NCI-H524 treated with DMSO at 0.1 percent for 48 hours (cell line): ENCODE measurements around the gene PMEL.
"Not testable (repeated sequence)": the region's sequence is repeated elsewhere in the genome, so short reads cannot be mapped to it uniquely, and the experiment has no call there.

ENCODE experiments used
- DNase-seq: peaks from one replicate; lab custom pipeline; 2025; lab: John Stamatoyannopoulos, UW

PMEL gene

DNA sequence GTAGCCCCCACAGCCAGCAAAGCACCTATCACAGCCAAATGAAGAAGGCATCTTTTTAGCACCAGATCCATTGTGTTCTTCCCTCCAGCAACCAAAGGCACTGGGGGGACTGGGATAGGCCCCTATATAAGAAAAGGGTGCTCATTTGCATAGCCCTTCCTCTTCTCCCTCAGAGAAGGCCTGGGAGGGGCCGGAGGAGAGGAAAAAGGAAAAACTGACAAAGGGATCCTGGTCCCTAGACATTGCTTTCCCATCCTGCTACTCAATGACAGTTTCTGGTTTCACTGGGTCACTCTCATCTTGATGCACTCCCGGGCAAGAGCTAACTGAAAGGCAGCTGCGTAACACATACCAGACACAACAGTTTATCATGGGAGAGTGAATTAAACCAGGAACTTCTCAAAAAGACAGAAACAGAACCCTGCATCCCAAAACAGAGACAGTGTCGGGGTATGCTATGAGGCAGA lies at the start of gene PMEL:
PMEL (minus strand) TSS at position 102 of the 467 bp plus-strand sequence; CDS start at position 71, 31 bp downstream.
- no peak for DNase-seq

DNA sequence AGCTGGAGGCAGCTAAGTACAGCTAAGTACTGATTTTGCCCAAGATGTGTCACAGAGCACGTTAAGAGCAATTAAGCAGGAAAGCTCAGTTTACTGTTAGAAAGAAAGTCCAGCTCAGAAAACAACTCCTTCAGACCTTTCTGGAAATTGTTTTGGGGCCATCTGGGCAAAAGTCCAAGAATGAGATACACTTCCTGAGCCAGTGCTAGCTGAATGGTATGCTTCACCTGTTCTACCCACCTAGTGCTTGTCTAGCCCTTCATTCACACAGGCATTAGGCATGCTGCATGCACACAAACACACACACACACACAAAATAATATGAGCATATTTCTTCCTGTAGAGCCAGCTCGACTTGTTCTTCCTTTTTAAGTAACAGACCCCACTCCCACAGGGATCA lies 48.4 kb upstream of the PMEL start:
- no peak for DNase-seq

DNA sequence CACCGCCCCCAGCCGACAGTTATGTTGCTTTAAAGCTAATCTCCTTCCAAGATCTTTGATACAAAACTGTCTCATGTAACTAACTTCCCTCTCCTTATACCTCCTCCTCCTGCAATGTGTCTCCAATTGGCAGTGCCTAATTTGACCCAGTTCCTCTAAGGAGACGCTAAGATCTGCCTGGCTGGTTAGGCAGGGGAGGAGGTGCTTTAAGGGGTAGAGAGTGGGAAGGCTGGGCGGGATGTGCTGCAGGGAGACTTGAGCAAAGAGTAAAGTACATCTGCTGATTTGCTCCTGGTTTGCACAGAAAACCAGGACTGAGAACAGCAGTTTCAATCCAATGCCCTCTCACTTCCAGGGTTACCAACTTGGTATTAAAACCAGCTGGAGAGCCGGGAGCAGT lies 47.6 kb upstream of the PMEL start:
- DNase-seq = no peak

DNA sequence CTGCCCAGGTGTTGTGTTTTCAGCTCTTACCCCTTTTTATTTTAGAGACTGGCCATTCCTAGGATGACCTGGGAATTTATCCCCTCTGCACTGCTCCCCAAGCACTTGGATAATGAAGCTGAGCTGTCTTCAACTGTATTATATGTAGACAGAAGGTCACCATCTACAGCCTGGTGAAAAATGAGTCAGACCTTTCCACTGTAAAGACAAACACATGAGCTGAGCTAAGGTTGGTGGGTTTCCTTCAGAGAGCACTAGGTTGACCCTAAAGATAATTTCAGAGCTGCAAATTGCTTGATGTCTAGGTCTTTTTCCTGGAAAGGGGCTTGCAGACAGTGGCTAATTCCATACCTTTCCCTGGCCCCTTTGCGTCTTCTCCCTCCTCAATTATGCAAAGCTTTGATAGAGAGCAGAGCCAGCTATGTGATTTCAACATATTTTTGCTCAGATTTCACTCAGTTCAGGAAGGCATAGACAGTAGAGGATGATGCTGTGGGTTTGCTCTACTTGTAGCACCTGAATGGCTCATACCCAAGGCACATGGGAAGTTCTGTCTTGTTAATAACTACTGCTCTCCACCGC lies 45.8 kb upstream of the PMEL start:
- DNase-seq = no peak

DNA sequence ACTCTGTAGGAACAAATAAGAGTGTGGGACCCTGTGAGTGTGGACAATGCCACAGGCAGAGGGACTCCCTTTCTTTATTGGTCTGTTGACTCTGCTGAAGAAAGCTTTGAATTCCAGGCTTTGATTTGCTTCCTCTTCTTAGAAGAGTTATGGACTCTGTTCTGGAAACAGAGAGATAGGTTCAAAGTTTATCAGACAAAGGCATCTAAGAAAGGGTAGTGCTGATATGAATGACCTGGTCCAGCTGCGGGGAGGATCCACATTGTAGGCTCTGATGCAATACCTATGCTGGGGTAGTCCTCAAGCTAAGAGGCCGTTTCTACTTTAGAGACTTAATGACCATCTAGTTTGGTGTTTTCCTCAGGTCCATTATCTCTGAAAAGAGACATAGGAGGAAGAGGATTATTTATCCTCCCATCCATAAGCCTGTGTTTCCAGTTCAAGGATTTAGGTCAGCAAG lies 44.3 kb upstream of the PMEL start:
- DNase-seq = no peak

DNA sequence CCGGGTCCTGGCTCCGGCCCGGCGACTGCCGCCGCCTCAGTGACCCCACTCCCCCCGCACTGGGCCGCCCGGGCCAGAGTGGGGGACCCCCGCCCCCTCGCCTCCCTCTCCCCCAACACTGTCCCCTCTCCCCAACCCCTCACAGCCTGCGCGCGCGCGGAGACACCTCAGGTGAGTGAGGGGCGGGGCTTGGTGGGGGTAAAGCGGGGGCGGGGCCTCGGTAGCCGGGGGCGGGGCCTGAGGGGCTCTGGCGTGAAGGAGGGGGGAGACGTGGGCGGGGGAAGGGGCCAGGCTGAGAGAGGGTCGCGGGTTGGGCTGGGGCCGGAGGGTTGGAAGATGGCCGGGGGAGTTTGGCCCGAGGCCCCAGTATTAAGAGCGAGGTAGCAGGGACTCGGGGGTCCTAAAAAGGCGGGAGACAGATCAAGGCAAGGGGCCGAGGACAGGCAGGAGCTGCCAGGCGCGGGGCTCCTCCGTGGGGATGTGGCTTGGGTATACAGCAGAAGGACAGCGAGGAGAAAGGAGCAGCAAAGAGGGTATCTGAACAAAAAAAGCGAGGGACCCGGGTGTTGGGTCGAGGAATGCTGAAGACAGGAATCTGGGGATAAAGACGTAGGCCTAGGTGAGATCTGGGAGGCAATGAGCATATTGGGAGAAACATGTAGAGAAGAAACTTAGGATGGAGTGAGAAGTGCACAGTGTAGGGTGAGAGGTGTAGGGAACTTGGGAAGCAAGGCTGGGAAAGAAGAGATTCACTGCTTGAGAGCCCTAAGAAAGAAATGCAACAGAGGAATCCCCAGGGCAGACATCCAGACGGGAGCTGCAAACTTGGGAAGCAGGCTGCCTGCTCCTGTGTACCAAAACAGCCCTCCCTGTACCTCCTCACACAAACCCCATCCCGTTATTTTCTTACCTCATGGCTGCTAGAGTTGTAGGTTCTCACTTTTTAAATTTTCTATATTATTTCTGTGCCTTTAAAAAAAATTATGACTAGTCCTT lies 42.0 kb upstream of the PMEL start:
- no peak for DNase-seq

DNA sequence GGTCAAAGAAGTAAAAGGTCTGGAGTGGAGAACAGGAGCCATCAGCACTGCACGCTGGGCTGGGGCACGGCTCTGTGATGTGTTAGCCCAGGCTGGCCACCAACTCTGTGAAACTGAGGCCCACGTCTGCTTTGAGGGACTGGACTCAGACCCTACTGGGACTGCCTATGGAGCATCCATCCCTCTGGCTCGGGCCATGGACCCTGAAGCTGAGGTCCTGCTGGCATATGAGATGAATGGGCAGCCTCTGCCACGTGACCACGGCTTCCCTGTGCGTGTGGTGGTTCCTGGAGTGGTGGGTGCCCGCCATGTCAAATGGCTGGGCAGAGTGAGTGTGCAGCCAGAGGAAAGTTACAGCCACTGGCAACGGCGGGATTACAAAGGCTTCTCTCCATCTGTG lies 38.4 kb upstream of the PMEL start:
- no peak for DNase-seq

DNA sequence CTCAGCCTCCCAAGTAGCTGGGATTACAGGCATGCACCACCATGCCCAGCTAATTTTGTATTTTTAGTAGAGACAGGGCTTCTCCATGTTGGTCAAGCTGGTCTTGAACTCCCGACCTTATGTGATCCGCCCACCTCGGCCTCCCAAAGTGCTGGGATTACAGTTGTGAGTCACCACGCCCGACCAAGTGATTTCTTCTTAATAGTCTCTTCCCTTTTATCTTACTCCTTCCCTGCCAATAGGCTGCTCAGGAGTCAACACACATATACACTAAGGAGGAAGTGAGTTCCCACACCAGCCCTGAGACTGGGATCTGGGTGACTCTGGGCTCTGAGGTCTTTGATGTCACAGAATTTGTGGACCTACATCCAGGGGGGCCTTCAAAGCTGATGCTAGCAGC lies 37.5 kb upstream of the PMEL start:
- DNase-seq = not testable (repeated sequence)

DNA sequence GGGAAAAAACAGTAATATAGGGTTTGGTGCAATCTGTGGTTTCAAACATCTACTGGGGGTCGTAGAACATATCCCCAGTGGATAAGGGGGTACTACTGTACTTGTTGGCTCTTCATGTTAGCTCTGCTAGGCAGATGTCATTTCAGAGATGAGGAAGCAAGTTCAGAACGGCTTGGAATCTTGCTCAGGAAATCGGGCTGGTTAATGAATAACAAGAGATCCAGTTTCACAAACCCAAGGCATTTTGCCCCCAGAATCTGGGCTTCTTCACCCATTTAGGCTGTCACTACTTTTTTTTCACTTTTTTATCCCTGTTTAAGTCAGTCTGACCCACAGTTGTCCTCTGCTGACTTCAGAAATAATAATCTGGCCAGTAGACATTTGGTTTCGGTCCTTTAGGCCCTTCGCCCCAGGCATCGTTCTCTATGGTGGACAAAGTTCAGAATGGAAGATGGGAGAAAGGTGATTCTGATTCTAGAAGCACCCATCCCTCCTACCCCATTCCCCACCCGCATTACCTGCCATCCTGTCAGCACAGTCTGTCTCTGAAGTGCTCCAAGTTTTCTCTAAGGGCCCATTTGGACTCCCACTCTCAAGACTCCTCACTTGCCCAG lies 35.8 kb upstream of the PMEL start:
- no peak for DNase-seq

DNA sequence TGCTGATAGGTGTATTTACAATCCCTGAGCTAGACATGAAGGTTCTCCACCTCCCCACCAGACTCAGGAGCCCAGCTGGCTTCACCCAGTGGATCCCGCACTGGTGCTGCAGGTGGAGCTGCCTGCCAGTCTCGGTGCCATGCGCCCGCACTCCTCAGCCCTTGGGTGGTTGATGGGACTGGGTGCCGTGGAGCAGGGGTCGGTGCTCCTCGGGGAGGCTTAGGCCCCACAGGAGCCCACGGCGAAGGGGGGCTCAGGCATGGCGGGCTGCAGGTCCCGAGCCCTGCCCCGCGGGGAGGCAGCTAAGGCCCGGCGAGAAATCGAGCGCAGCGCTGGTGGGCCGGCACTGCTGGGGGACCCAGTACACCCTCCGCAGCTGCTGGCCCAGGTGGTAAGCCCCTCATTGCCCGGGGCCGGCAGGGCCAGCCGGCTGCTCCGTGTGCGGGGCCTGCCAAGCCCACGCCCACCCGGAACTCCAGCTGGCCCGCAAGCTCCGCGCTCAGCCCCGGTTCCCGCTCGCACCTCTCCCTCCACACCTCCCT lies 34.2 kb upstream of the PMEL start:
- DNase-seq = not testable (repeated sequence)

DNA sequence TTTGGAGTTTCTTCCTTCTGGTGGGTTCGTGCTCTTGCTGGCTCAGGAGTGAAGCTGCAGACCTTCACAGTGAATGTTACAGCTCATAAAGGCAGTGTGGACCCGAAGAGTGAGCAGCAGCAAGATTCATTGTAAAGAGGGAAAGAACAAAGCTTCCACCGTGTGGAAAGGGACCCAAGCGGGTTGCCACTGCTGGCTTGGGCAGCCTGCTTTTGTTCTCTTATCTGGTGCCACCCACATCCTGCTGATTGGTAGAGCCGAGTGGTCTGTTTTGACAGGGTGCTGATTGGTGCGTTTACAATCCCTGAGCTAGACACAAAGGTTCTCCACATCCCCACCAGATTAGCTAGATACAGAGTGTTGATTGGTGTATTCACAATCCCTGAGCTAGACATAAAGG lies 33.7 kb upstream of the PMEL start:
- not testable (repeated sequence) for DNase-seq

DNA sequence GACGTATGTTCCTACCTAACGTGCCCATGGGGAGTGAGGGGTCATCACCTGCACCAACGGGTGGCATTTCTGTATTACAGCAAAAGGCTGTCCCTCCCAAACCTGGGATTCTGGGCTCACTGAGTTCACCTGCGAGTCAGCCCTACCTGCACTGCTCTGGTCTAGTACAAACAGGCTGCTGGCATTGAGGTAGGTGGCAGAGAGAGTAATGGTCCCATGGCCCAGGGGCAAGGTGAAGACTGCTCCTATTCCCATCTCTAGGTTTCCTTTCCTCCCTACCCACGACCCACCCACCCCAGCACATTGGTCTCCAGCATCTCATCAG lies 31.7 kb upstream of the PMEL start:
- no peak for DNase-seq

DNA sequence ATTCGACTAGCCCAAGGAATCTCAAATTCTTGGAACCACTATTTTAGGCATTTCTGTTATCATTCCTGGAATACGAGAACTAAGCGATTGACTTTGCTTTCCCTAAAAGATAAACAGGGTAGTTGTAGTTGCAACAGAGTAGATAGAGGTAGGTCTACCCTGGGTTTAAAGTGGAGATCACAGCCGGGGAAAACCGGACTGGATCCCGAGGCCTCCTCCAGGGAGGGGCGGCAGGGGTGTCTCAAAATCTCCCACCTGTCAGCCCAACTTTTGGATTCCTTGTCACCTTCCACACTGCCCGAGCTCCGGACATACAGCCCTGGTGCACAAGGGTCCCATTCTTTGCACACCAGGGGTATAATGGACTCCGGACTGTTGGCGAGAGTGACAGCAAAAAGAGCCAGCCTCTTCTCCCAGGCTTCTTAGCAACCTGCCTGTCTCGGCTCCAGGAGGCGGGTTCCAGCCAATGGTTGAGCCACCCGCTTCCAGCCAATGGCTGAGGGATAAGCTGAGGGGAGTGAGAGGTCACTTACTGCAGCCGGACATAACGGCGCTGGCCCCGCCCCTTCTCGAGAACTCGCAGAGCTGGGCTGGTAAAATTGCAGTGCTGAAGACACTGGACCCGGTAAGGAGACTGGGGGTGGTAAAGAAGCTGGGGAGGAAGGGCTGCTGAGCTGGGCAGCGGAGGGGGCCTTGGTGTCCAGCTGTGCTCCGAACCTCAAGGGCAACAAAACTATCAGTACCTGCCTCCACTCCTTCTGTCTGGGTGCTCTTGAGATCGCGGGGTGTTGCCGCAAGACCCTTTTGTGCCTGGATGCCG lies 31.1 kb upstream of the PMEL start, which contains the start of gene SUOX:
SUOX (plus strand) TSS at position 562 of the 820 bp plus-strand sequence. CDS start 4,946 bp downstream, outside the sequence.
- peak; percentile 56 for DNase-seq

DNA sequence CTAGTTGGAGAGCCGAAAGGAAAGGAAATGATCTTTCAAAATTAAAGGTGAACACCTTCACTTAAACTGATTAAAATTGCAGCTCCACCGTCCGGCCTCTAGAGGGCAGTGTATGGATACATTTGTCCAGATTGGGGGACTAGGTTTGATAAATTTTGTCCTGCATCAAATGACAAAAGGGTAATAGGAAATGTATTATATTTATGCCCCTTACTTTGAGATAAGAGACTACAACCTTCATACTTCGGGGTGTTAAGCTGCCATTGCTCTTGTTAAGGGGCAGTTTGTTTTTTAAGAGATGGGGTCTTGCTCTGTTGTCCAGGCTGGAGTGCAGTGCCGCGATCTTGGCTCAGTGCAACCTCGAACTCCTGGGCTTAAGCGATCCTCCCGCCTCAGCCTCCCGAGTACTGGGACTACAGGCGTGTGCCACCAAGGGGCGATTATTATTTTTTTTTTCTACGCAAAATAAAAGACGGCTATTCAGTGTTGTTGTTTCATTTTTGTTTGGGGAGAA lies 30.4 kb upstream of the PMEL start:
- DNase-seq = no peak

DNA sequence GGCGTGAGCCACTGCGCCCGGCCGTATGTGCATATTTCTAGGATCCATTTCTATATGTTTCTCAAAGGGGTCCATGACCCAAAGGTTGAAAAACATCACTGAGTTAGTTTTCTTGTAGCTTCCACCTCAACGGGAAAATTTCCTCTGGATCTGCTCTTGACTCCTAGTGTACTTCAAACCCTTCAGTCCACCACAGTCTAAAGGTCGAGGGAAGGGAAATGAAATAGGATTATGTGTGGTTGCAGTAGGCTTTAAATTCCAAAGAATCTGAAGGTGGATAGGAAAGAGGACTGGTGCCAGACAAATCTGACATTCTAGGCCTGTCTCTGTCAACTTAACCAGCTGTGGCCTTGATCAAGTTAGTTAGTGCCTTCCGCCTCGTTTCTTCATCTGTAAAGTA lies 29.5 kb upstream of the PMEL start:
- DNase-seq = no peak

DNA sequence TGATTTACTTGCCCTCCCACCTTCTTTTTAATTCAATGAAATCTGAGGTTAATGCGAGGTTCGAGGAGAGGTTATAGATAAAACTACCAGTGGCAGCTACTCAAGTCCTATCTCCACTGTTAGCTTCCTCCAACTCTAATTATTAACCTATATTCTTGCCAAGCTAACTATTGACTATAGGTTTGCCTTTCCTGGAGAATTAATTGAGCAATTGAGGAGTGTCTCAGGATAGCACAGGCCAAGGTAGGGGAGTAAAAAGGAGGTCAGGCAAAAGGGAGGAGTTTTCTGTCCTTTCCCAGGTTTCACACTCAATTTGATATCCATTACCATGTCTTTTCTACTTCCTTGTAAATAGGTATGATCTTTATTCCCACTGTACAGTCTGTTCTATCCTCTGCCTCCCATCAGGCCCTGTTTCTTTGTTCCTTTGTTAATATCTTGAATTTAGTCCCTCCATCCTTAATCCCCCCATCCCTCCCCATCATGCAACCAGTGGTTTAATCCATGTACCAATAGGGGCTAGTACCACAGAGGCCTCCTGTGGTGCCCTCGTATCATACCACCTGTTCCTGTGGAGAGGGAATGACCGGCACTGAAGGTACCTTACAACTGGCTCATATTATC lies 27.5 kb upstream of the PMEL start:
- no peak for DNase-seq

DNA sequence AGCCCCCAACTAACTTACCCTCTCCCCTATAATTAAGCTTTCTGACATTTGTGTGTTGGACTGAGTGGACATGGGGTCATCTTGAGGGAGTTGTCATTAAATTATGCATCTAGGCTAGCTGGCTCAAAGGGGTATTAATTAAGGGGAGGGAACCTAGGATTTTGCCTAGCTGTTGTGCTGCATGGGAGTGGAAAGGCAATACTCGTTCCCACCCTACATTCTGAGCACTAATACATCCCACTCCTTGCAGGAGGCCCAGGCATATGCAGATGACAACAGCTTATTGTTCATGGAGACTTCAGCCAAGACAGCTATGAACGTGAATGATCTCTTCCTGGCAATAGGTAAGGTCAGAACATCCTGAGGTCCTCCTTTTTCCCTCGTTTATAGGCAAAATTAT lies 25.3 kb upstream of the PMEL start:
- no peak for DNase-seq

DNA sequence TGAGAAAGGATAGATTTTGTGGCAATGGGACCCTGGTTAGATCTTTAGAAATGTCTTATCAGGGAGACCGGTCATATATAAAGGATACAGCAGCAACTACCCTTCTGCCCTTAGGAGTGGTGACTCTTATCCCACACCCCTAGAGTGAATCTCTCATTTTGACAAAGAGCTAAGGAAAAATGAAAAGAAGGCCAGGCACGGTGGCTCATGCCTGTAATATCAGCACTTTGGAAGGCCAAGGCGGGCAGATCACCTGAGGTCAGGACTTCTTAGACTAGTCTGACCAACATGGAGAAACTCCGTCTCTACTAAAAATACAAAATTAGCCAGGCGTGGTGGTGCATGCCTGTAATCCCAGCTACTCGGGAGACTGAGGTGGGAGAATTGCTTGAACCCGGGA lies 20.1 kb upstream of the PMEL start:
- not testable (repeated sequence) for DNase-seq

DNA sequence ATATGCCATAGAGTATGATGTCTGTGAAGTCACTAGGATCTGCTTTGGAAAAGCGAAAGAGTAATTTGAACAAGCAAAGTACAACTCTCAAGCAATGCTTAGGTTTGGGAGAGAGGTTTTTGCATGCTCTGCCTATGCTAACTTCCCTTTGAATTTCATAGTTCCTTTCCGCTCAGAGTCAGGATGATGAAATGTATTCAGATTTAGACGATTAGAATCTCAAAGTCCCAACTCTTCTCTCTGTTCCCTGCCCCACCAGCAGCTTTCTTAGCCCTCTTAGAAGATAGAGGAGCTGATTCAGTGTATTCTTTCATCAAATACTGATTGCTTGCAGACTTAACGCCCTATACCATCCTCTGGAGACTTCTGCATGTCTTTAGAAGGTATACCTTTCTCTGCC lies 19.5 kb upstream of the PMEL start:
- DNase-seq = no peak

DNA sequence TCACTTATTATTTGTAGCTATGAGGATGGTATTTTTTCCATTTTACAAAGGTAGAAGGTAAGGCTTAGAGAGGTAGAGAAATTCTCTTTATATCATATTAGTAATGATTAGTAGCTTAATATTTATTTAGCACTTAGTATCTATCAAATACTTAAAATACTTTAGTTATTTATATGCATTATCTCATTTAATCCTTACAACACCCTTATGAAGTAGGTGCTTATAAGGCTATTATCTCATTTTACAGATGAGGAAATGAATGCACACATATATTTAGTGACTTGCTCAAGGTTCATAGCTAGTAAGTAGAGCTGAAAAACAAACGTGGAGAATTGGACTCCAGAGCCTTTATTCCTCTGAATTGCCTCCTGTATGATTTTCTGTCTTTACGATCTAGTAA lies 19.0 kb upstream of the PMEL start:
- no peak for DNase-seq
